HG02885 (cell line): Measurements from ENCODE around the gene ASCC3.
"Not testable (repeated sequence)": the region's sequence is repeated elsewhere in the genome, so short reads cannot be mapped to it uniquely, and the experiment has no call there.

ENCODE experiments used
- ATAC-seq: cut with Tn5 transposase; IDR thresholded peaks from one replicate; pipeline ENCODE4 v1.9.1; 2021; ENCODE audit warnings: mild to moderate bottlenecking; ENCODE audit not compliant: unreplicated experiment, poor library complexity

ASCC3 gene

GRCh38 chr6:100677240-100677639, 203.9 kb downstream of the ASCC3 start:
- no peak for ATAC-seq

- no peak for ATAC-seq
Observed at GRCh38 chr6:100673641-100674040, 207.5 kb downstream of the ASCC3 start.

- no peak for ATAC-seq
Observed at GRCh38 chr6:100671740-100672139, 209.4 kb downstream of the ASCC3 start.

DNA sequence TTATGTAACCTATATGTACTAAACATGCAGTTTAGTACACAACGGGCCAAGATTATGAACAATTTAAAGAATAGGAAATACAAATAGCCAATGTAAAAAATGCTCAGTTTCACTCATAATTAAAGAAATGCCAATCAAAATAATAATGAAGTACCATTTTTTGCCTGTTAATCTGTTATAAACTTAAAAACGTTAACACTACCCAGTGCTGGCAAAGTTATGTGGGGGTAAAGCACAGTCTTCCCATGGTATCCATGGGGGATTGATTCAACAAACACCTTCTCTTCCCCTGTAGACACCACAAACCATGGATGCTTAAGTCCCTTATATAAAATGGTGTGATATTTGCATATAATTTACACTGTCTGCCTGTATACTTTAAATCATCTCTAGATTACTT, 211.1 kb downstream of the ASCC3 start:
- no peak for ATAC-seq

GRCh38 chr6:100665041-100665380, 216.1 kb downstream of the ASCC3 start:
- peak; percentile 99 for ATAC-seq

- ATAC-seq = peak; percentile 35
Observed at GRCh38 chr6:100664274-100665040, 216.7 kb downstream of the ASCC3 start.

GRCh38 chr6:100663219-100663863, 217.8 kb downstream of the ASCC3 start:
- ATAC-seq = no peak

DNA sequence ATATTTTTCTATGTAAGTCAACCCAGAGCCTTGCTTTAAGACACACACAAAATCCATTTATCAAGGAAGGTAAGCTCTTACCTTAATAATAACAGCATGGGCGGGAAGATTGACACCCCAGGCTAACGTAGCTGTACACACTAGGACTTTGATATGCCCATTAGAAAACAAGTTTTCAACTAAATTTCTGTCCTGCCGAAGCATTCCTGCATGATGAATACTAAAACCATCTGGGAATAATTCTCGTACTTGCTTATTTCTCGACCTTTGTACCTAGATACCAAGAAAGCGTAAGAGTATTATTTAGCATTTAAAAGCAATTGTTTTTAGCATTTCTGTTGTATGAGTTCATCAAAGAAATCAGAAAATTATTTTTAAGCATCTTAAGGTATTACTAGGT, 218.9 kb downstream of the ASCC3 start:
- ATAC-seq = no peak

GRCh38 chr6:100658486-100658885, 222.6 kb downstream of the ASCC3 start:
- no peak for ATAC-seq

- peak; percentile 75 for ATAC-seq
Observed at GRCh38 chr6:100657678-100658330, 223.3 kb downstream of the ASCC3 start.

GRCh38 chr6:100641147-100641546, 240.0 kb downstream of the ASCC3 start:
- ATAC-seq = not testable (repeated sequence)

GRCh38 chr6:100633096-100633777, 247.9 kb downstream of the ASCC3 start:
- ATAC-seq = no peak

GRCh38 chr6:100630536-100630935, 250.6 kb downstream of the ASCC3 start:
- no peak for ATAC-seq

GRCh38 chr6:100627911-100628758, 253.0 kb downstream of the ASCC3 start:
- no peak for ATAC-seq

DNA sequence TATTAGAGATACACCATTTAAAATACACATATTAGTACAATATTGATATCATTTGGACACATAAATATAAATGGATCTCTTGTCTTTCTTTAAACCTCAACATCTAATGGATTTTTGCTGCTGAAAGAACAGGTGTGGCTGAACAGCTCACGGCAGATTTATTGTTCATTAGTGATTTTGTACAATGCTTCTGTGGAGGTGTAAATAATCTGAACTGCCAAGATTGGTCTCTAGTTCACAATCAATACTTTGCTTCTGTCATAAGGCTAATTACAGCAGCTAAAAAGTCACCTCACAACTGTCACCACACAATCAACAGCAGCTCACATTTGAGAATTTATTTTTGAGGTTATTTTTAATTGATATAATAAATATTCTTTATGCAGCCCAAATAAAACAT, 254.4 kb downstream of the ASCC3 start:
- no peak for ATAC-seq

DNA sequence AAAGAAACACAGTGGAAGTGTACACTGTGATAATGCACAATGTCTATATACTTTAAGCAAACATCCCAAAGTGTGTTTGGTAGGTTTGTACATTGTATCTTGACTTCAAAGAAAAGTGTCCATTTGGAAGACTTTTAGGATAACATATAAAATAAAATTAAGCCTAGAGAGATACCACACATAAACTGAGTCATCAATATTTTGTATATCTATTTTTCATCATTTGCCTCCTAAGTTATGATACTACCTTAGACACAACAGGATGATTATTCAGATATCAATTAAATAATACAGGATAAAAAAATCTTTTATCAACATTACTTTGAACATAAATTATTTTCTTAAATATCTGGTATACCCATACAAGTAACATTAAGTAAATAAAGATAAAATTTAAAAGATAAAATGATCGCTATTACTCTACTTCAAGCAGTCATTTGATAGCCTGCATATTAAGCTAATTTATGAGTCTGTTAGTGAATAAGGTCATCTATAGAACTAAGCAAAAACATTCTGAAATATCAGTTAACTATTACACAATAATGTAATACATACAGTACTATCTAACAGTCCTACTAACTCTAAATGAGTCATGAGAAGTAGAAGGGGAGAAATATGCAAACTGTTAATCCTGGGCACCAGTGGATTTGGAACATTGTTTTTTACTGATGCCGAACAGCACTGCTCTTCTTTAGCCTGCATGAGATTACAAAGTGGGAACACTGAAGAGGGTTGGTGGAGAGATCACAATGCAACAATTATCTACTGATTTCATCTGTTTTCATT, 258.0 kb downstream of the ASCC3 start:
- ATAC-seq = no peak

DNA sequence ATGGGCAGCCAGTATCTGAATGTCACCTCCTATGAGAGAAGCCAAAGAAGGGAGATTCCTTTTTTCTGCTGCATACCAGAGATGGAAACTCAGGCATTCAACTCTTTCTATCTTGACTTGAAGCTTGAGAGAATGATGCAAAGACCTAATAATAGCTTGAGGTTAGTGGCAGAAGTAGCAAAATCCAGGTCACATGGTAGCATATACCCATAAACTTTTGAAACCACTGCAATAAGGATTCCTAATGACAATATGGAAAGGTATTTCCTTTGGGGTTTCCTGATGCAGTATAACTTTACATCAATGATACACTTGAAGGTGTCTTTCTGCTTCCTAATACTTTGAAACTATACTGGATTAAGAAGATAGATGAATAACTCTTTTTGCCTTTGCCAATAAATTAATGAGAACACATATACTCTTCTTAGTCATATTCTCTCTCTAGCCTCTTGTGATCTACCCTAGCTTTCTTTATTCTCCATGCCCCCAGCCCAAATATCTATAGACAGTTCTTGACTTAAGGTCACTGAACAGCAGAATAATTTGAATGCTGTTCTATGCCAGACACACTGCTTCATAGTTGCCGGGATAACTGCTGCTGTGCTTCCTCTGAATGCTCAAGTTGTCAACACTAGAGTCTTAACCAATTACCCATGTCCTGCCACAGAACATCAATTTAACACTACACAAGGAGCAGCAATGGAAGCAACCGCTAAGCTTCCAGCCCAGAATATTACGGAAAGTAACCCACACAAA, 260.9 kb downstream of the ASCC3 start:
- no peak for ATAC-seq

DNA sequence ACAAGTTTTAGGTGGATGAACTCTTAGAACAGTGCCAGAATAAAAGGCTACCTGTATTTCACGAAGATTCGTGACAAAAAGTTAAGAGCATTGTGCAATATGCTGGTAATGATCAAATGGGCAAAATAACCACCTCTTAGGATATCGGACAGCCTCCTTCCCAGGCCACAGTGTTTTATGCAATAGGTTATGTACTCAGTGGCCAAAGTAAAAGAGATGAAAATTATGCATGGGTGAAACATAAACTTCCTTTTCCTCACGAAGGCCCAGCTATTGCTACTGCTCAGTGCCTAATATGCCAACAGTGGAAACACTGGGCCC, 262.8 kb downstream of the ASCC3 start:
- ATAC-seq = no peak
